HG02759 (cell line): Measurements from ENCODE around the gene L3MBTL1.

Experiments used
- ATAC-seq: cut with Tn5 transposase; IDR thresholded peaks from one replicate; pipeline ENCODE4 v1.9.1; 2021; ENCODE audit warnings: mild to moderate bottlenecking, moderate library complexity; ENCODE audit not compliant: unreplicated experiment

Gene L3MBTL1

GRCh38 chr20:43507150-43508080, at the start of gene L3MBTL1:
TSS of gene L3MBTL1 (plus strand) at chr20:43507697. CDS start at chr20:43513504, 5,807 bp downstream.
- no peak for ATAC-seq

DNA sequence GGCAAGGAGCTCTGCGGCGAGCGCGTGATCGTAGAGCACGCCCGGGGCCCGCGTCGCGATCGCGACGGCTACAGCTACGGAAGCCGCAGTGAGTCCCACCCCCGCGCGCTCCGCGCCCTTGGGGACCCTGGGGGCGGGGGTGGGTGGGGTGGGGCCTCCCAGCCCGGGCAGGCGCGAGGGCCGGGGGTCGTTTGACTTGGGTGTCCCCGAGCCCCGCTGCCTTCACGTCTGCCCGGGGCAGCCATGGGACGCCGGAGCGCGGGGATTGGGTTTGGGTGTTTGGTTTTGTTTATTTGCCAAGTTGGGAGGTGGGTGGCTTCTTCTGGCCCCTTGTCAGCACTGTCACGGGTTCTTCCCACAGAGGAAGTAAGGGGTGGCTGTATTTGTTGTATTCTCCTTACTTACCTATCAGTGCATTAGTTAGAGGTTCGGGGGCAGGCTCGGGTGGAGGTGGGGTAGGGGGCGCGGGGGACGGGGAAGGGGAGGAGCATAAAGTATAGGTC, 49.0 kb upstream of the L3MBTL1 start:
- no peak for ATAC-seq

- ATAC-seq: no peak
These were observed 48.2 kb upstream of the L3MBTL1 start for GRCh38 chr20:43459022-43459942.

DNA sequence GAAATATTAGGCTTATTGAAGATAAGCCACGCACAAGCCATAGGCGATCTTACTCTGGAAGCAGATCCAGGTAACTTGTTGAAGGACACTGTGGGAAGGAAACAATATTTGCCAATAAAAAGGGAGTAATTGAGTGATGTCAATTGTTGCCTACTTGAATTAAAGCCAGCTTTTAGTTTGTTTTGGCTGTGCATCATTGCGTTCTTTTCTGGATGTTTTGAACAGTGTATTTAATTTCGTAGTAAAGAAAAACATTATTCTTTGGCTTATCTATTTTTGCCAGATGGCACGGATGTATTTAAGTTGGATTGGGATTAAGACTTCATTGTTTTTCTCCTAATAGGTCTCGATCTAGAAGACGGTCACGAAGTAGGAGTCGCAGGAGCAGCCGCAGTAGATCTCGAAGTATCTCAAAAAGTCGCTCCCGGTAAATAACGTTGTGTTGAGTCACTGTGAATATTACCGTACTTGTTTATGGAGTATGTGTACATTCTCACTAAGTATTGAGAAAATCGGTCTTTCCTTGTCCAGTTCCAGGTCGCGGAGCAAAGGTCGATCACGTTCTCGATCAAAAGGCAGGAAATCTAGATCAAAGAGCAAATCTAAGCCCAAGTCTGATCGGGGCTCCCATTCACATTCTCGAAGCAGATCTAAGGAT, 47.2 kb upstream of the L3MBTL1 start:
- no peak for ATAC-seq

DNA sequence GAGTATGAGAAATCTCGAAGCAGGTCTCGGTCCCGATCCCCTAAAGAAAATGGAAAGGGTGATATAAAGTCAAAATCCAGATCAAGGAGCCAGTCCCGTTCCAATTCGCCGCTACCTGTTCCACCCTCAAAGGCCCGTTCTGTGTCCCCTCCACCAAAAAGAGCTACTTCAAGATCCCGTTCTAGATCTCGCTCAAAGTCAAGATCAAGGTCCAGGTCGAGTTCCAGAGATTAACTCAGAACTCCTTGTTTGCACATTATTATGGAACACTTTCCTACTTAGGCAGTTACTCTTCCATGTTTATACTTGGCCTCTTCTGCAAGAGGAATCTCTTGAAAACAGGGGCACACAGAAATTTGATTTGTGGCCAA, 46.7 kb upstream of the L3MBTL1 start:
- ATAC-seq: no peak

GRCh38 chr20:43461894-43462659, 45.4 kb upstream of the L3MBTL1 start:
- no peak for ATAC-seq

DNA sequence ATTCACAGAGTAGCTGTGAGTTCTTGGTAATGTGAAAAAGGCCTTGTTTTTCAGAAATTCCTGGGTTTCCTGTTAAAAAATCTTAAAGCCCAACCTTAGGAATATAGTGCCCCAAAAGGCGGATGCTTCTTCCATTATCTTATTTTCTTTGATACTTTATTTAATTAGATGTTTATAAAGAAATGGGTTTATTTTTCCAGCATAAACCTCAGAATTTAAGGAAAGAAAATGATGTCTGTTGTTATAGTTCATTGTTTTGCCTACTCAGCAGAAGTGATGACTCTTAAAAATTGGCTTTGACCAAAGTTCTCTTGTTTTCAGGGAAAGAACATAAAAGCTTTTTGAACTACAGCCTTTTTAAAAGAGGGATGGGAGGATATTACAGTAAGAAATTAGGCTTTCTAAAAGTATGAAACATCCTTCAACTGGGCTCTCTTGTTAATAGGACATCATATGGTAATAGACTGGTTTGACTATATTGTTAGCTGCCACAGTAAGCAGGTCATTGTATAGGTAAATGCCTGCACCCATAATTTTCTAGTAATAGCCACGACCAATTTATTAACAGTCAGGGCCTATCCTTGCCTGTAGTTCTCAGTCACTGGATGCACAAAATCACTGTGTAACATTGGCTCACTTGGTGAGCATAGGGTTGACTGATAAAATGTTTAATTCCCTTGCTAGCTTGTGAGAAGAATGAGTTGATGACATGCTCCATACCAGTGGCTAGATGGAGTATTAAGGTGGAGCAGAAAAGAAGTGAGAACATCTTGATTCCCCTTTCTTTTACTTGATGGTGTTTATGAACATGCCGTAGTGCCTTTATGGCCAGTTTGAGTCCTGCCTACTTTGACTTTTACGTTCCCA, 44.6 kb upstream of the L3MBTL1 start:
- no peak for ATAC-seq

DNA sequence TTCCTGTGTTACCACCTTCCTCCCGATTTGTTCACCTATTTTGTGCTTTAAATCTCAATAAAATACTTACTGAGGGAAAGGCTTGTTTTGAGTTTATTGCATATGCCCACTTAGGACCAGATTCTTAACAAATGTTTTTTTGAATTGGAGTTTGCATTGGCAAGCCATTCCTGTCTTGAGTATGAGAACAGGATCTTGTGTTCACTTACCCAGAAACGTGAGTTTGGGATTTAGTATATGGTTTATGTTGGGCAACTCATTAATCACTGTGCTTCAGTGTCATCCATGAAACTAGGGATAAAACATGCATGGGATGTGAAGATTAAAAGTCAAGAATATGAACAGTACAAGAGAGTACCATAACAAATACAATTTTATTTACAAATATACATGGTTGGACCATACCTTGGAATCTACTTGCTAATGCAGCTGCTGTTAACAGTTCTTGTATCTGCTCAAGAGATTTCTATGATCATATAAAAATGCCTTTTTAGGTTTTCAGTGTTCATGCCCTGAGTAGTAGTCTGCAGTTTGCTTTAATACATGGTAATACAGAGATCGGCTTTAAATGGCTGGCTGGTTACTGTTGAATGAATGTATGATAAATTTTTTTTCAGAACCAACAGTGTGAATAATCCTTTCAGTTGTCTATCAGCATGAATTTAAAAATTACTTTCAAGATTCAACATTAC, 43.8 kb upstream of the L3MBTL1 start:
- no peak for ATAC-seq

- ATAC-seq: no peak
These were observed 43.2 kb upstream of the L3MBTL1 start for GRCh38 chr20:43464219-43464790.

DNA sequence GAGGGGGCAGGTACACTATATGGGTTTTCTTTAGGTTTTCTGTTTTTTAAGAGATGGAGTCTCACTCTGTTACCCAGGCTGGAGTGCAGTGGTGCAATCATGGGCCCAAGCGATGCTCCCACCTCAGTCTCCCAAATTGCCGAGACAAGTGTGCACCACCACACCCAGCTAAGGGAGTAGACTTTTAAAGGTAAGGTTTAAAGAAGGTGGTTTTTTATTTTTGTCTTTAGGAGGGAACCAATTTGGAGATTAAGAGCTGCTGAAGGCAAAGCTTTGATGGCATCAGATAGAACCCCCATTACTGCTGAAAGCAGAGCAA, 41.9 kb upstream of the L3MBTL1 start:
- no peak for ATAC-seq

DNA sequence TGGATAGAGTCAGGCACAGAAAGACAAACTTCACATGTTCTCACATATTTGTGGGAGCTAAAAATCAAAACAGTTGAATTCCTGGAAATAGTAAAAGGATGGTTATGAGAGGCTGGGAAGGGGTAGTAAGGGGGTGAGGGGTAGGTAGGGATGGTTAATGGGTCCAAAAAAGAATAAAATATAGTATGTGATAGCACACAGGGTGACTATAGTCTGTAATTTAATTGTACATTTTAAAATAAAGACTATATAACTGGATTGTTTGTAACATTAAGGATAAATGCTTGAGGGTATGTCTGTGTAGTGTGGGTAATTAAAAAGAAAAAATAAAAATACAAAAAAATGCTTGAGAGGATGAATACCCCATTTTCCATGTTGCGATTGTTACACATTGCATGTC, 39.9 kb upstream of the L3MBTL1 start:
- ATAC-seq: no peak

DNA sequence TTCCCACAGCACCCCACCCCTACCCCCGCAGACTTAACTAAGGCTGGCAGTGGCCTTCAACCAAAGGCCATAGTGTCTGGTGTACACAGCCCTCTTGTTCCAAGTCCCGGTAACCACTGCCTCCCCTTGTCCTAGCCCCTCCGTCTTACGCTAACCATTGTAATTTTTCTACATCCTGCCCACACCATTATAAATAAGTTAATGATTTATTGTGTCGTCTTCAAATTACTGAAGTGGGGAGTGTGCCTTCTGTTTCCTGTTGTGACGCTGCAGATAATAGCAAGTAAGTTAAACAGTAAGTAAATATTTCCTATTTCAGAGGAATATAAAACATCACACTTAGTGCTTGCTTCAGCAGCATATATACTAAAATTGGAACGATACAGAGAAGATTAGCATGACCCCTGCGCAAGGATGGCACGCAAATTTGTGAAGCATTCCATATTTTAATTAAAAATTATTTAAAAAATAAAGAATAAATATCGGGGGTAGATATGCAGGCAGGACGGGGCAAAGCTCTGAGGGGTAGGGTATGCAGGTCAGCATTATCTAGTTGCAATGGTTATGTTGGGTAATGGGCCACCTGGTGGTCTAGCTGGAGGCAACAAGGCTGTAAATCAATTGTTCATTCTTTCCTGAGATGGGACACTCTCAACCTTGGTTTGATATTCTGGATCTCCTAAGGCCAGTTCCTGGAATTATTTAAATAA, 34.7 kb upstream of the L3MBTL1 start:
- no peak for ATAC-seq

GRCh38 chr20:43473381-43473704, 34.2 kb upstream of the L3MBTL1 start:
- ATAC-seq: no peak

DNA sequence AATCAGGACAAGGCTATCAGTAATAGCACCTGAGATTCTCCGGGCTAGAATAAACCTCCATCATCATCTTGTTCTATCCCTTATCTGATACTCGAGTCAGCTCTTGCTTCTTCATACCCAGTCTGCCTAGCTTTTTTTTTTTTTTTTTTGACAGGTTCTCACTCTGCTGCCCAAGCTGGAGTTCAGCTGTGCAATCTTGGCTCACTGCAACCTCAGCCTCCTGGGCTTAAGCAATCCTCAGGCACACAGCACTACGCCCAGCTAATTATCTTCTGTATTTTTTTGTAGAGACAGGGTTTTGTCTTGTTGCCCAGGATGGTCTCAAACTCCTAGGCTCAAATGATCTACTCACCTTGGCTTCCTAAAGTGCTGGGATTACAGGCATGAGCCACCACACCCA, 30.3 kb upstream of the L3MBTL1 start:
- ATAC-seq: no peak

DNA sequence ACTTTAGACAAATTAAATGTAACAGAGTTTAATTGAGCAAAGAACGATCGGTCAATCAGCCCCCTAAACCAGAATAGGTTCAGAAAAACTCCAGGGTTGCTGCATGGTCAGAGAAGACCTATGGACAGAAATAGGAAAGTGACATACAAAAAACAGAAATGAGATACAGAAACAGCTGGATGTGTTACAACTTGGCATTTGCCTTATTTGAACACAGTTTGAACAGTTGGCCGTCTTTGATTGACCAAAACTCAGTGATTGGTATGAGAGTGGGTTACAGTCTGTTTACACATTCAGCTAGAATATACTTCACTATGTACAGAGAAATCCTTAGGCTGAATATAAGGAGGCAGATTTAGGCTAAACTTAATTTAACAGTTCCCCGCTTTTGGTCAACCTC, 29.9 kb upstream of the L3MBTL1 start:
- no peak for ATAC-seq

GRCh38 chr20:43490038-43490437, 17.5 kb upstream of the L3MBTL1 start:
- ATAC-seq: no peak

DNA sequence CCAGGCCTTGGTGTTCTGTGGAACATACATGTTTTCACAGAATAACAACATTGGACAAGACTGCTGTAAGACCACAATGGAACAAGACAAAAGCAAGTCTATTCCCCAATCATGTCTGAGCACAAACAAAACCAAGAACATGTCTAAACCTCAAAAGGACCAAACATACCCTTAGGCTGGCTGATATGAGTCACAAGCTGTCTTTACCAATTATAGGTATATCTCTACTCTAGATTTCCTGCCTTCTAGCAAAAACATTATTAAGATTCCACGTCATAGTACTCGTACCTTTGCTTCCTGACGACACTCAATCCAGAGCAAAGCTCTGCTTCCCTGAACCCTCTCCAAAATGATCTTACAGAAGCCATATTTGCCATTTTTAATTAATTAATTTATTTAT, 15.4 kb upstream of the L3MBTL1 start:
- no peak for ATAC-seq

DNA sequence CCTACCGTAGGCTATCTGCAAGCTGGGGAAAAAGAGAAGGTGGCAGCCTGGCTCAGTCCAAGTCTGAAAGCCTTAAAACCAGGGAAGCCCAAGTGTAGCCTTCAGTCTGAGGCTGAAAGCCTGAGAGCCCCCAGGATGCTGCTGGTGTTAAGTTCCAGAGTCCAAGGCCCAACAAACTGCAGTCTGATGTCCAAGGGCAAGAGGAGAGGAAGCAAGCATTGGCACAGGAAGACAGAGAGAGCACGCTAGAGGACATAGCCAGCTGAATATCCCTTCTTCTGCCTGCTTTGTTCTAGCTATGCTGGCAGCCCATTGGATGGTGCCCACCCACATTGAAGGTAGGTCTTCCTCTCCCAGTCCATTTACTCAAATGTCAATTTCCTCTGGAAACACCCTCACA, 12.1 kb upstream of the L3MBTL1 start:
- ATAC-seq: no peak
